Iris pigment epithelial cell (primary cell): ENCODE measurements around the gene PHF14.
"Not testable (repeated sequence)": the region's sequence is repeated elsewhere in the genome, so short reads cannot be mapped to it uniquely, and the experiment has no call there.

Experiments
- DNase-seq: peaks from one replicate; pipeline ENCODE4 v3.0.0-alpha.2; 2011; ENCODE audit warnings: low read depth

The PHF14 gene

GRCh38 chr7:10973061-10973941 is at the start of gene PHF14:
Gene PHF14, plus strand, starts transcription at chr7:10973872. Its CDS starts 452 bp downstream, at chr7:10974324.
- peak; percentile 95 for DNase-seq

GRCh38 chr7:10924370-10924769 is 49.3 kb upstream of the PHF14 start:
- no peak for DNase-seq

GRCh38 chr7:10928203-10928602 is 45.5 kb upstream of the PHF14 start:
- not testable (repeated sequence) for DNase-seq

GRCh38 chr7:10930551-10930950 is 43.1 kb upstream of the PHF14 start:
- no peak for DNase-seq

GRCh38 chr7:10931161-10931560 is 42.5 kb upstream of the PHF14 start:
- no peak for DNase-seq

GRCh38 chr7:10934292-10934691 is 39.4 kb upstream of the PHF14 start:
- peak; percentile 58 for DNase-seq

GRCh38 chr7:10939237-10939910 is 34.3 kb upstream of the PHF14 start:
- DNase-seq: peak; percentile 16

- DNase-seq: peak; percentile 94
Measured at GRCh38 chr7:10939911-10940703, 33.6 kb upstream of the PHF14 start.

GRCh38 chr7:10940704-10941355 is 32.8 kb upstream of the PHF14 start:
- DNase-seq: no peak

GRCh38 chr7:10950494-10950893 is 23.2 kb upstream of the PHF14 start:
- no peak for DNase-seq

- DNase-seq: not testable (repeated sequence)
Measured at GRCh38 chr7:10950974-10951578, 22.6 kb upstream of the PHF14 start.

- no peak for DNase-seq
Measured at GRCh38 chr7:10952588-10952987, 21.1 kb upstream of the PHF14 start.

- DNase-seq: not testable (repeated sequence)
Measured at GRCh38 chr7:10953078-10953750, 20.5 kb upstream of the PHF14 start.

- no peak for DNase-seq
Measured at GRCh38 chr7:10956528-10956927, 17.1 kb upstream of the PHF14 start.

- not testable (repeated sequence) for DNase-seq
Measured at GRCh38 chr7:10960242-10960641, 13.4 kb upstream of the PHF14 start.

GRCh38 chr7:10965016-10965415 is 8.7 kb upstream of the PHF14 start:
- not testable (repeated sequence) for DNase-seq

- DNase-seq: no peak
Measured at GRCh38 chr7:10972174-10972573, 1.5 kb upstream of the PHF14 start.

- DNase-seq: peak; percentile 59
Measured at GRCh38 chr7:10973942-10974911, 555 bp downstream of the PHF14 start.

GRCh38 chr7:10977113-10977512 is 3.4 kb downstream of the PHF14 start:
- DNase-seq: peak; percentile 12

- no peak for DNase-seq
Measured at GRCh38 chr7:10981317-10981716, 7.6 kb downstream of the PHF14 start.
